Inflammatory macrophage treated with lipopolysaccharide for 4 hours (primary cell): Measurements from ENCODE around the gene OBSCN.
A peak's percentile ranks its signal among the peaks of the same experiment; 100 is the strongest.

ENCODE experiments used
- DNase-seq: peaks from one replicate; pipeline ENCODE4 v3.0.0-alpha.2; 2020

The OBSCN gene

GRCh38 chr1:228207851-228208821 lies at the start of gene OBSCN:
OBSCN (plus strand) TSS chr1:228208044; CDS start chr1:228211784, 3,740 bp downstream.
- DNase-seq: no peak

- no peak for DNase-seq
These were observed 49.5 kb upstream of the OBSCN start for GRCh38 chr1:228158151-228159007.

GRCh38 chr1:228159008-228159665 lies 48.7 kb upstream of the OBSCN start:
- no peak for DNase-seq

- no peak for DNase-seq
These were observed 47.6 kb upstream of the OBSCN start for GRCh38 chr1:228160201-228160761.

- peak; percentile 35 for DNase-seq
These were observed 46.5 kb upstream of the OBSCN start for GRCh38 chr1:228161362-228161761.

GRCh38 chr1:228161866-228162265 lies 46.0 kb upstream of the OBSCN start:
- DNase-seq: no peak

- DNase-seq: no peak
These were observed 45.4 kb upstream of the OBSCN start for GRCh38 chr1:228162286-228163006.

GRCh38 chr1:228163007-228163753 lies 44.7 kb upstream of the OBSCN start:
- DNase-seq: peak; percentile 32

- DNase-seq: no peak
These were observed 43.9 kb upstream of the OBSCN start for GRCh38 chr1:228163776-228164519.

GRCh38 chr1:228164561-228165371 lies 43.1 kb upstream of the OBSCN start:
- peak; percentile 64 for DNase-seq

- peak; percentile 99 for DNase-seq
These were observed 42.3 kb upstream of the OBSCN start, which contains the start of gene IBA57 for GRCh38 chr1:228165372-228166169. IBA57 (plus strand) TSS chr1:228165804; CDS start chr1:228165817, 13 bp downstream.

- peak; percentile 84 for DNase-seq
These were observed 41.5 kb upstream of the OBSCN start for GRCh38 chr1:228166170-228166936.

GRCh38 chr1:228168563-228169270 lies 39.1 kb upstream of the OBSCN start:
- peak; percentile 10 for DNase-seq

- DNase-seq: peak; percentile 62
These were observed 38.5 kb upstream of the OBSCN start for GRCh38 chr1:228169345-228169744.

- DNase-seq: no peak
These were observed 37.2 kb upstream of the OBSCN start for GRCh38 chr1:228170666-228171065.

GRCh38 chr1:228171221-228171891 lies 36.5 kb upstream of the OBSCN start:
- no peak for DNase-seq
